Activated CD4-positive, alpha-beta T cell treated with anti-CD3 and anti-CD28 coated beads, Interleukin-2, amount 50 U/mL, for 1 hour (primary cell): ENCODE data around the gene PLCH1.

ENCODE experiments used
- DNase-seq: peaks from one replicate; pipeline ENCODE4 v3.0.0-alpha.2; 2020

Gene PLCH1

DNA sequence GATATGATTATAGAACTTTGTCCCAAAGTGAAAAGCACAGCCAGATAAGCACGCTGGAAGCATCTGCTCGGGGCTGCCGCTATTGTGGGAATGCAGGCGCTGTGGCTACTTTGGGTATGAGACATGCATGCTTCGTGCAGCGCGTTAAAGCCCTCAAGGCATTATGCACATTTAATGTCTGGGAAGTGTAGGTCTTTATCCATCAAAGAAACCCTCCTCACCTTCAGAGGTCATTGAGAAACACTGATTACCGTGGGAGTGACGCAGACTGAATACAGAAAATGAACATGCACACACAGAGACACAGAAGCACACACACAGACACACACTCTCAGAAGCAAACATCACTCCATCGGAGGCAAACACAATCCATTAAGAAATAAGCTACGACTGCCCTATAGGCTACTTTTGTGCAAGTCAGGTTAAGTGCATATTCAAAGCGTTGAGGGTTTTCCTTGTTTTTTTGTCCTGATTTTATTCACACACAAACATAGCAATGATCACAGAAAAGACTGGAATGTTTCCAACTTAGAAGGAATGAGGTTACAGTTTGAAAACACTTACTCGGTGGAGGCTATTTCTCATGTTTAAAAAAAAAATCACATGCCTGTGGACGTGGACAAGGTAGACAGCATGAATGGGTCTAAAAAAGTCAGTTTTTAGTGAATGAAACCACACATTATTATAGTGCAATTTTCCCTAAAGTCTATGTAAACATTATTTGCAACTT, 68.5 kb downstream of the PLCH1 start:
- DNase-seq: no peak

DNA sequence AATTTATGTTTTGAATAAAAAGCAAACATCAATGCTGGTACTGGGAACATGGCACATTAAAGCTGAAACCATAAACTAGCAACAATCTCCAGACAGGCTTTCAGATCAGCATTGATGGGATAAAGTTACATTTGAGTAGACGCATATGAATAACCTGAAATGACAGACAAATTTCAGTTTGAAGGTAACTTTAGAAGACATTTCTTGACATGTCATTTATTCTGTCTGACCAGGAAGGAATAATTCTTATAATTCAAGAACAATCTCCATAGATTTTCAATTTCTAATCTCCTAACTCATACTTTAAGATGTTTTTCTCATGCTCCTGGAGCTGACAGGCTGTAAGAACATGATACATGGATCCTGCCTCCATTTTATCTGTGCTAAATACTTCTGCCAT, 69.8 kb downstream of the PLCH1 start:
- no peak for DNase-seq

DNA sequence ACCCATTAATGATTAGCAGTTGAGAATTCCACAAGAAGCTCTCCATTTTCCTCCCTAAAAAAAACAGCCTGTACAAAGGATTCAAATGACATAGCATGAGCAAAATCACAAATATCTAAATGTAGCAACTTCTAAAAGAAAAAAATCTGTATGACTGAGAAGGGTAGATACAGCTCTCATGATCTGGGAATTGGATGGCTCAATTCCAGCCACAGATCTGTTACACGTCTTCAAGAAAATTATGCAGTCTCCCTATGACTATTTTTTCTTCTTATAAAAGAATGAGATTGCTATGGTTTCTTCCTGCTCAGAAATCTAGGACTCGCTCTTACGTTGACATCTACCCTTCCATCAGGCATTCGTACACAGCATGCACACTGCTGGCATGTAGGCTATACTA, 71.5 kb downstream of the PLCH1 start:
- DNase-seq: no peak

- no peak for DNase-seq
These were observed 74.5 kb downstream of the PLCH1 start for GRCh38 chr3:155670335-155670734.

GRCh38 chr3:155667988-155668387, 76.9 kb downstream of the PLCH1 start:
- no peak for DNase-seq

DNA sequence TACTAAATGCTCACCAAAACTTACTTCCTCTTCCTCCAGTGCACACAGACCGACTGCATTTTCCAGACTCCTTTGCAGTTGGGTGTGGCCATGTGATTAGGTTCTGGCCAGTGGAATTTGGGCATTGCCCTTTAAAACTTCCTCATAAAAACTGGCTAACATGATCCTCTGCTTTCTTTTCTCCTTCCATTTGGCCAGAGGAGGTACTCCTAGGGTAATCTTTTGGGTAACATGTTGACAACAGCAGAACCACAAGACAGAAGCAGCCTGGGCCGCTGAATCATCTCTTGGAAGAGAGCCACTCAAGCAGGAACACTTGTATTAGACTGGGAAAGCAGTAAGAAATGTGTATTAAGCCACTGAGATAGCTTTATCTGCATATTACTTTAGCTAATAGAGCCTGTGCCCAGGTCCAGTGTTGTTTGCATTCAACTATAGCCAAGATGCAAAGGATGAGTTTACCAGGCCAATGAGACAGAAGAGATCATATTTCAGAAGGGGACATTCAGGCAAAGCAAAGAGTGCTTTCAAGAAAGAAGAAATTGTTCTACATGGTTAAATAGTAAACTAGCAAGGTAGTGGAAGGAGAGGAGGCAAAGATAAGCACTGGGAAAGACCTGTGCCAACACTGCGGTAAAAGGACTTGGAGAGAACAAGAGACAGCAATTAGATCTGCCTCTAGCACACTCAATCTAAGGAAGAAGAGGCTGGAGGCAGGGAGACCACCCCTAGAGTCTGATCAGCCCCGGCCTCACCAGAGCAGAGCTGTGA, 79.8 kb downstream of the PLCH1 start:
- DNase-seq: no peak

DNA sequence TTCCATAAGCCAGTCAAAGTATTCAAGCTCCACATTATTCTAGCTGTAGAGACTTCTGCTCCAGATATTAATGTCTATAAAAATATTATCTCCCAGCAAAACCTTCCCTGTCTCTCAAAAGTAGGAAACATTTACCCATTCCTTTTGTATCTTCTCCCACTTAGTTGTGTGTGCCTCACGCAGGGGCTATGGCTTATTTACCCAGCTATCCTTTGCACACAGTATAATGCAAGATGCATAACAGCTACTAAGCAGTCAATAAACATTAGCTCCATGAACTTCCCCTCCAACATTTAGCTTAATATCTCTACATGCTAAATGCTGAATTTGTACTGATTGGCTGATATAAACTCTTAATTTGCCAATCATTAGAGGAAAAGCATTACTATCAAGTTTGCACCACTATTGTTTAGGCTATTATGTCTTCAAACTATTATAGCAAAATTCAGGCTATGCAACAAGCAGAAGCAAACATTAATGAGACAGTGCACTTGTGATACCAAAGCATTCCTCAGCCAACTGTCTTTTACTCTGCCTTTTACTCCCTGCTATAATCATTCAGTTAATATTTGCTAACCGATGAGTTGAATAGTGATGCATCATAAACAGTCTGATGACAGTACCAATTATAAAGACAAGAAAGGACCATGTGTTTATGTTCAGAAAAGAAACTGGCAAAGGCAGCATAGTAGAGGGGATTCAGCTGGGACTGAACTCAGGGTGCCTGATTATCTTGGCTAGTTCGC, 81.2 kb downstream of the PLCH1 start:
- no peak for DNase-seq

- no peak for DNase-seq
These were observed 83.1 kb downstream of the PLCH1 start for GRCh38 chr3:155661760-155662159.

DNA sequence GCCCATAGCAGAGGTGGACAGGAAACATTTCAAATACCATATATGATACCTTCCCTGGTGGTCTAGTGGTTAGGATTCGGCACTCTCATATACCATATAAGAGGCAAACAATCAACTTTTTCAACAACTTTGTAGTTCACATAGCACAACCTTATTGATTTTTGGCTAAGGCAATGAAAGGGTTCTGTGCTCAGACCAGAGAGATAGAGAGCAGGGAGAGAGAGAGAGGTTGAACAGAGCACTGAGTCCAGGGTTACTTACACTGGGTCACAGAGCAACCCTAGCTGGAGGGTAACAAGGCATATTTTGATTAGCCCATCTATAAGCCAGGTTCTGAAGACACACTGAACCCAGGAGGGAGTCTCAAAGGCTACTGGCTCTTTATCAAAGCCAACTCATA, 83.8 kb downstream of the PLCH1 start:
- DNase-seq: no peak

- DNase-seq: no peak
These were observed 86.1 kb downstream of the PLCH1 start for GRCh38 chr3:155658671-155659261.

GRCh38 chr3:155658006-155658405, 86.9 kb downstream of the PLCH1 start:
- no peak for DNase-seq

DNA sequence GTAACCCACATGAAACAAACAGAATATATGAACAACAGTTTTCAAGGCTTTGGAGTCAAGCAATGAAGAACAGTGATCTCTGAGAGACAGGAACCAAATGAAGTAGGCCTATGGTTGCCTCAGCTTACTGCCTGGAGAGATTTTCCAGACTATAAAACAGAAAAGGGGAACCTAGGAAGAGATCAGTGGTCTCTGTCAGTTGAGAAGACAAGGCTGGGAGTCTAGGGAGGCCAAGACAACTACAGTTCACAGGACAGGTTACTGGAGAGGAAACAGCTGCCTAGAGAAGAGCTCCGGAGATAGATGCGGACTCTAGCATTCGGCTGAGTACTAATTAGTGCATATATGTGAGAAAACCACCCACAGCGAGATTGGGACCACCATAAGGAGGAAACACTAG, 87.7 kb downstream of the PLCH1 start:
- DNase-seq: no peak

GRCh38 chr3:155656466-155656865, 88.4 kb downstream of the PLCH1 start:
- no peak for DNase-seq

DNA sequence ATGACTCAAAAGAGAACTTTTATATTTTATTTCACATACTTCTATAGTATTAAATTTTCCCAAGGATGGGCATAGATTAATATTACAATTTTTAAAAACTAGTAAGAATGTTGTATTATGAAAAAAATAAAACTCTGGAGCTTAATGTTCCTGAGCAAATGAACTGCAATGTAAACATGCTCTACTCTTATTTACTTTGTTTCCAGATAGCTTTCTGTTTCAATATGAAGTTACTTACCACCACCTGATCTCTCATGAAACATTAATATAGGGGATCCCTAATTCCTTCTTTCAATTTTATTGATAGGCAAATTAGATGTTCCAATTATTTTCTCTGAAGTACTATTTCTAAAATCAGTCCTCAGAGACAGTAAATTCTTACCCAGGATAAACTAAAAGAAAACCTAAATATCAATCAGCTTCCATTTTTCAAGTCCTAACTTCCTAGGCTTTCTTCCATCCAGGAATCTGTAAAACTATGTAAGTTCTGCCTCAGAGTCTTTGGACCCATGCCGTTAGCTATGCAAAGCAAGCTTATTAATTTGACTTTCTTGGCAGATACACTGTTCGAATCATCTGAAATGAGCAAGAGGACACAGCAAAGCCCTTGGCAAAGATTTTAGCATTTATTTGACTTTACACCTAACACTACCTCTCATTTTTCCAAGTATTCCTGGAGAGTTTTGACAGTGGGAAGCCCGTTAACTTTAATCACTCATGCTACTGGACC, 93.2 kb downstream of the PLCH1 start:
- no peak for DNase-seq

DNA sequence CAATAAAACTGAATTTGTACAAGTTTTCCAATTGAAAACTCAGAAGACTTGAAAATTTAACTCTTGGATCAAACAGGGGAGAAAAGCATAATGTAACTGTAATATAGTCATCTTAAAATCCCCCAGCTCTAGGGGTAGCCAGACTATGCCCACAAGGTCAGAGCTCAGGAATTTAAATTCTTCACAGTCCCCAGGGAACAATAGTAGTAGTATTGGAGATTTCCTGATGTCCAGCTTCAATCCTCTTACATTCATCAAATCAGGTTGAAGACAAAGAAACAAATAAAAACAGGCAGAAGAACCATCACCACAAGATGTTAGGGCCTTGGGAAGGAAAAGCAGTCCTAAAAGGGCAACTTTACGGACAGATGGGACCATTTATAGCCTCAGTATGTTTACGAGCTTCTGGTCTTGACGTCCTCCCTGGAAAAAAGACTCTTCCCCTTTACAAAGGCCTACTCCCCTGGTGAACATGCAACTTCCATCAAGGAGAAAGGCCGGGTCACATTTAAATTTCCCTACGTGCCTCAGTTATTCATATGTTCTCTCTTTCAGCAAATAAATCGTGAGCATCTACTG, 96.8 kb downstream of the PLCH1 start:
- DNase-seq: no peak

DNA sequence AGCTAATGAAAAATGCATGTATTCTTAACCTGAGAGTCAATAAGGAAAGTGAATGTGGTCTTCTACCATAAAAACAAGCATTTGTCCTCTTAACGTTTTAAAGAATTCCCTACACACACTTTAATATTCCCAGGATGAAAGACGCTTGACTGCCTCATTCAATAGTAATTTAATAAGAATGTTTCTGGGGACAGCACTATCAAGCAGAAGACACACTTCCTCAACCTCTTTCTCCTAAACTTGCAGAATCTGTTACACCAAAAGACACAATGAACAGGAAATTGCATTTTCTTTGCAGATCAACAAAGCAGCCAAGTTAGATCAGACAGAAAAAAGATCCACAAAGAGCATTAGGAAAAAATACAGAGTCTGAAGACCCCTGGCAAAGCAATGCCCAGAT, 97.7 kb downstream of the PLCH1 start:
- no peak for DNase-seq

DNA sequence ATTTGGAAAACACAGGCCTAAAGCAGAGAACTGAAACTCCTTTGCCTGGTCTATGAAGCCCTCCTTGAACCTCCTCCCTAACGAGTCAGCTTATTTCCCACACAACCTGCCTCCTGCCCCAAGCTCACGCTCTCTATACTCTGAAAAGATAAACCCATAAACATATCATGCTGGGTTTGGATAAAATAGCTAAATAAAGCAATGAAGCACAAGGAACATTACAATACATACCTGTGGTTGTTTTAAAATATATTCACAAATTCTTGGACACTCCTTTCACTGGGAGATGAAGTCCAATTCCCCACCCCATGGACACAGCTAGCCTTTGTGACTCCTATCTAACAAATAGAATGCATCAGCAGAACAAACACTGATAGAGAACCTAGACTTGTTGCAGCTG, 98.2 kb downstream of the PLCH1 start:
- DNase-seq: no peak

DNA sequence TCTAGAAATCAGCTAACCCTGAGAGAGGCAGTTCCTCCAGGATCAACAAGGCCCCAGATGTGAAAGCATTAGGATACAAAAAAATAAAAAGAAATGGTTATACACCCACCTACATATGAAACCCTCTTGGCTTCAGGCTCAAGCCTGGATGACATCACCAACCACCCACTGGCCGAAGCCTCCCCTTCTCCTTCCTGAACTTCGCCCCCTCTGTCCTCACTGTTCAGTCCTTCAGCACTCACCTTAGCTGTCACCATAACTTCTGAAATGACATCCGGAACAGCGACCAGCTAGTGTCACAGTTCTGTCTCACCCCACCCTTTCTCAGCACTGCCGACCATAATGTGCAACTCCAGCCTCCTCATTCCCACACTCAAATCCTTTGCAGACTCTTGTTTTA, 98.7 kb downstream of the PLCH1 start:
- no peak for DNase-seq

DNA sequence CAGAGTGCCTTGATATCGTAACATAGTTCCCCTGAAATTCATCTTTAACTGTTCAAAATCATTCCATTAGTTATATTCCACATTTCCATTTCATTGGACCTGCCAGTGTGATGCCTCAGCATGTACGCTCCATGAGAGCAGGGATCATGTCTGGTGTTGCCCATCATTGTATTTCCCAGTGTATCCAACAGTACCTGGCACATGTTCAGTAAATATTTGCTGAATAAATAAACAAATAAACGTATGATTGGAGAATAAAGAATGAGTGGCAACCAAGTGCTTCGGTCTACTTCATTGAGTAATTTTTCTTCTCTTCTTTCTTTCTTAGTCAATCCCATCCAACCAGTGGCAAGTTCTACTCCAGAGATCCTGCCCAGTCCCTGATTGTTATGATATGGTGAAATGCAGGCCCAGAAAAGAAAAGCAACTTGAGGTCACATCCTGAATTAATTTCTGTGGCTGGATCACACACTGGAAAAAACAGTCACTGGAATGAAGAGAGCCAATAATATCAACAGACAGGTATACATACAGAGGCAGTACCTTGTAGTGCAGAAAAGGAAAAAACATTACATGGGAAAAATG, 101.2 kb downstream of the PLCH1 start:
- DNase-seq: no peak

DNA sequence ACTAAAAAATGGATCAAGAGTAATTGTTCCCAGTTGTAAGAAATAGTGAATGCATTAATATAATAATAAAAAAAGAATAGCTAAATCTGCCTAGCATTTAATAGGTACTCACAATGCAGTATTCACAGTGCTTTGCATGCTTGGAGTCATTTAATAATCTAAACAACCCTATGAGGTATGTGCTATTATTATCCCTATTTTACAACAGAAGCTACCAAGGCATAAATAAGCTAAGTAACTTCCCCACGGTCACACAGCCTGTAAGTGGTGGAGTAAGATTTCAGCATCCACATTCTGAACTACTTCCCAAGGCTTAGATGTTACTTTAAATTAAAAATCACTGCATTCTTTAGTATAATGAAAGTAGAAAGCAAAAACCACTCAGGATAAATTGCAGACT, 102.9 kb downstream of the PLCH1 start:
- no peak for DNase-seq

- no peak for DNase-seq
These were observed 104.8 kb downstream of the PLCH1 start for GRCh38 chr3:155640098-155640497.

- no peak for DNase-seq
These were observed 105.3 kb downstream of the PLCH1 start for GRCh38 chr3:155639462-155640055.
